Measurements from ENCODE around the gene CDH20.

CDH20 gene

GRCh38 chr18:61333271-61333745, at the start of gene CDH20:
CDH20 (plus strand) TSS chr18:61333430.
- in situ Hi-C loops (cut with MboI; ENCODE audit: low sequenced_read_pairs), result no loop called here

GRCh38 chr18:61284039-61284438, 49.2 kb upstream of the CDH20 start:
- in situ Hi-C loops (cut with MboI; ENCODE audit: low sequenced_read_pairs), result no loop called here

- in situ Hi-C loops (cut with MboI; ENCODE audit: low sequenced_read_pairs), result no loop called here
These were observed 47.5 kb upstream of the CDH20 start for GRCh38 chr18:61285777-61286176.

- in situ Hi-C loops (cut with MboI; ENCODE audit: low sequenced_read_pairs), result no loop called here
These were observed 46.4 kb upstream of the CDH20 start for GRCh38 chr18:61286867-61287266.

GRCh38 chr18:61290616-61291015, 42.6 kb upstream of the CDH20 start:
- in situ Hi-C loops (cut with MboI; ENCODE audit: low sequenced_read_pairs), result no loop called here

GRCh38 chr18:61292280-61293035, 40.8 kb upstream of the CDH20 start:
- in situ Hi-C loops (cut with MboI; ENCODE audit: low sequenced_read_pairs), result no loop called here

GRCh38 chr18:61295153-61295552, 38.1 kb upstream of the CDH20 start:
- in situ Hi-C loops (cut with MboI; ENCODE audit: low sequenced_read_pairs), result no loop called here

GRCh38 chr18:61308004-61308403, 25.2 kb upstream of the CDH20 start:
- in situ Hi-C loops (cut with MboI; ENCODE audit: low sequenced_read_pairs), result no loop called here

- in situ Hi-C loops (cut with MboI; ENCODE audit: low sequenced_read_pairs), result no loop called here
These were observed 24.3 kb upstream of the CDH20 start for GRCh38 chr18:61308795-61309393.

GRCh38 chr18:61322265-61322873, 10.9 kb upstream of the CDH20 start:
- in situ Hi-C loops (cut with MboI; ENCODE audit: low sequenced_read_pairs), result no loop called here

- in situ Hi-C loops (cut with MboI; ENCODE audit: low sequenced_read_pairs), result no loop called here
These were observed 9.3 kb upstream of the CDH20 start for GRCh38 chr18:61323951-61324350.

- in situ Hi-C loops (cut with MboI; ENCODE audit: low sequenced_read_pairs), result no loop called here
These were observed 6.8 kb upstream of the CDH20 start for GRCh38 chr18:61326407-61326806.

GRCh38 chr18:61329398-61329797, 3.8 kb upstream of the CDH20 start:
- in situ Hi-C loops (cut with MboI; ENCODE audit: low sequenced_read_pairs), result no loop called here

GRCh38 chr18:61331051-61331450, 2.2 kb upstream of the CDH20 start:
- in situ Hi-C loops (cut with MboI; ENCODE audit: low sequenced_read_pairs), result no loop called here

- in situ Hi-C loops (cut with MboI; ENCODE audit: low sequenced_read_pairs), result no loop called here
These were observed 688 bp downstream of the CDH20 start for GRCh38 chr18:61333746-61334490.

GRCh38 chr18:61334491-61334850, 1.2 kb downstream of the CDH20 start:
- in situ Hi-C loops (cut with MboI; ENCODE audit: low sequenced_read_pairs), result no loop called here

- in situ Hi-C loops (cut with MboI; ENCODE audit: low sequenced_read_pairs), result no loop called here
These were observed 1.9 kb downstream of the CDH20 start for GRCh38 chr18:61334951-61335683.

GRCh38 chr18:61335684-61336555, 2.7 kb downstream of the CDH20 start:
- in situ Hi-C loops (cut with MboI; ENCODE audit: low sequenced_read_pairs), result no loop called here

- in situ Hi-C loops (cut with MboI; ENCODE audit: low sequenced_read_pairs), result no loop called here
These were observed 3.5 kb downstream of the CDH20 start for GRCh38 chr18:61336766-61337165.

- in situ Hi-C loops (cut with MboI; ENCODE audit: low sequenced_read_pairs), result no loop called here
These were observed 4.3 kb downstream of the CDH20 start for GRCh38 chr18:61337527-61337926.

Data from hTERT RPE-1 (cell line).